GM23338 (cell line): ENCODE data around the gene MRS2. TPM values are rescaled to one million over a fixed set of nuclear protein-coding genes. Genes with fewer than 3 reads are reported as not detected.
A peak's percentile ranks its signal among the peaks of the same experiment; 100 is the strongest.

ENCODE experiments used
- ATAC-seq: fragments of 200-7000 bp; cut with Tn5 transposase; 3 replicates; pipeline ENCODE4 v1.9.1; 2020
- DNase-seq: peaks from one replicate; pipeline ENCODE4 v3.0.0-alpha.2; 2015; ENCODE audit warnings: low spot score
- H2AFZ ChIP-seq: fragments of 200-600 bp; sonication (generic); 2 replicates; pipeline ENCODE4 v1.8.0; 2016; ENCODE audit warnings: antibody characterized with exemption, mild to moderate bottlenecking, moderate library complexity
- H3F3A ChIP-seq: fragments of 200-600 bp; sonication (generic); replicated peaks from 2 replicates; pipeline ENCODE4 v1.8.0; 2017; ENCODE audit warnings: antibody characterized with exemption, mixed run types, low read depth
- H3K27ac ChIP-seq: fragments of 200-600 bp; sonication (generic); 2 replicates; pipeline ENCODE4 v1.6.1; 2016; ENCODE audit warnings: low read depth
- H3K27me3 ChIP-seq: fragments of 200-600 bp; sonication (generic); 2 replicates; pipeline ENCODE4 v1.8.0; 2016; ENCODE audit warnings: mild to moderate bottlenecking, mixed run types, moderate library complexity; ENCODE audit not compliant: insufficient read depth
- H3K36me3 ChIP-seq: fragments of 200-600 bp; sonication (generic); 2 replicates; pipeline ENCODE4 v1.8.0; 2016; ENCODE audit warnings: mild to moderate bottlenecking; ENCODE audit not compliant: insufficient read depth
- H3K4me1 ChIP-seq: fragments of 200-600 bp; sonication (generic); 2 replicates; pipeline ENCODE4 v1.8.0; 2016; ENCODE audit warnings: mild to moderate bottlenecking, moderate library complexity; ENCODE audit not compliant: insufficient read depth
- H3K4me2 ChIP-seq: fragments of 200-600 bp; sonication (generic); 2 replicates; pipeline ENCODE4 v1.7.1; 2017; ENCODE audit warnings: mixed run types
- H3K4me3 ChIP-seq: fragments of 200-600 bp; sonication (generic); 2 replicates; pipeline ENCODE4 v1.6.1; 2016; ENCODE audit warnings: mixed run types
- H3K79me2 ChIP-seq: fragments of 200-600 bp; sonication (generic); replicated peaks from 2 replicates; pipeline ENCODE4 v1.8.0; 2017; ENCODE audit warnings: mild to moderate bottlenecking; ENCODE audit not compliant: insufficient read depth
- H3K9me2 ChIP-seq: fragments of 200-600 bp; sonication (generic); 2 replicates; pipeline ENCODE4 v1.8.0; 2017; ENCODE audit not compliant: insufficient read depth
- H4K20me1 ChIP-seq: fragments of 200-600 bp; sonication (generic); replicated peaks from 2 replicates; pipeline ENCODE4 v1.8.0; 2017; ENCODE audit warnings: mild to moderate bottlenecking; ENCODE audit not compliant: insufficient read depth
- H3K27ac Mint-ChIP-seq: 2 replicates; pipeline ENCODE4 v1.8.0; 2020; ENCODE audit warnings: inconsistent platforms, mild to moderate bottlenecking, moderate library complexity, mixed read lengths
- H3K27me3 Mint-ChIP-seq: 3 replicates; pipeline ENCODE4 v1.8.0; 2022; ENCODE audit warnings: low read depth, mild to moderate bottlenecking, moderate library complexity, mixed read lengths, inconsistent platforms; ENCODE audit not compliant: insufficient read depth, poor library complexity
- H3K36me3 Mint-ChIP-seq: 3 replicates; pipeline ENCODE4 v1.8.0; 2021; ENCODE audit warnings: low read depth, mild to moderate bottlenecking, inconsistent platforms, moderate library complexity, mixed read lengths
- H3K4me1 Mint-ChIP-seq: 3 replicates; pipeline ENCODE4 v1.8.0; 2020; ENCODE audit warnings: mild to moderate bottlenecking, inconsistent platforms, mixed read lengths
- H3K4me3 Mint-ChIP-seq: 3 replicates; pipeline ENCODE4 v1.8.0; 2021; ENCODE audit warnings: moderate library complexity, mild to moderate bottlenecking, inconsistent platforms, mixed read lengths
- H3K9me3 Mint-ChIP-seq: 3 replicates; pipeline ENCODE4 v1.8.0; 2020; ENCODE audit warnings: moderate library complexity, mild to moderate bottlenecking, inconsistent platforms, mixed read lengths
- ETS1 ChIP-seq: IDR thresholded peaks from 2 replicates; pipeline ENCODE4 v1.6.1; 2016; ENCODE audit warnings: antibody characterized with exemption
- EZH2 ChIP-seq: fragments of 200-600 bp; sonication (generic); IDR thresholded peaks from one replicate; pipeline ENCODE4 v1.8.0; 2017; ENCODE audit warnings: antibody characterized with exemption, mild to moderate bottlenecking, low read depth; ENCODE audit not compliant: unreplicated experiment
- JUNB ChIP-seq: IDR thresholded peaks from one replicate; pipeline ENCODE4 v1.6.1; 2016; ENCODE audit warnings: antibody characterized with exemption; ENCODE audit not compliant: unreplicated experiment
- NANOG ChIP-seq: IDR thresholded peaks from 2 replicates; pipeline ENCODE4 v1.6.1; 2016; ENCODE audit warnings: antibody characterized with exemption, borderline replicate concordance
- STAT1 ChIP-seq: IDR thresholded peaks from one replicate; pipeline ENCODE4 v1.6.1; 2016; ENCODE audit warnings: antibody characterized with exemption; ENCODE audit not compliant: unreplicated experiment
- ZNF331 ChIP-seq: fragments of 250-450 bp; sonication (Bioruptor Pico); IDR thresholded peaks from 2 replicates; pipeline ENCODE4 v1.5.0; 2020; ENCODE audit warnings: low read depth, mild to moderate bottlenecking, moderate library complexity
- polyA plus RNA-seq: library from polyadenylated mRNA; unstranded; fragments of >200 nt; fragmentation: Nextera tagmentation; extraction: Ambion mirVana; gene quantifications from 2 replicates; pipeline ENCODE4 v1.2.1, GENCODE V29; 2016
- total RNA-seq: library from RNA; depleted of rRNA; stranded (reverse); fragments of >200 nt; shearing (Covaris generic); gene quantifications from 2 replicates; pipeline ENCODE4 v1.2.3, GENCODE V29; 2014
- TF ChIP-seq, protein P1 (sequence below): IDR thresholded peaks from one replicate; pipeline ENCODE4 v1.6.1; 2018; ENCODE audit warnings: antibody characterized with exemption; ENCODE audit not compliant: unreplicated experiment

Gene MRS2
- total and polyA plus RNA-seq, 2 experiments from 2014 or later: 80.9 to 125 TPM

DNA sequence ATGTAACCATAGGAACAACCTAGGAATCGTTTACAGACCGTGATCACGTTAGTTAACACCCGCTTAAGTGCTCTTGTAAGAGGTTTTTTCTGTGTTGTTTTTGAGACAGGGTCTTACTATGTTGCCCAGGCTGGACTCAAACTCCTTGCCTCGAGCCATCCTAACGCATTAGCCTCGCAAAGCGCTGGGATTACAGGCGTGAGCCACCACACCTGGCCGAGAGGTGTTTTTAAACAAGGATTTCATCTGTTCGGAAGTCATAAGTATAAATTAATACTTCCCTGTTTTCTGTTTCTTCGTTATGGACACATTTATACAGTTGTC, 727 bp downstream of the MRS2 start:
- Histone ChIP-seq H3K4me2 (peak overlapping the region; percentile 83), H3K27ac (peak overlapping the region; percentile 99), H3K27me3 (no peaks in the 10 kb centered on the region), H3K4me1 (peaks cover 35% of the 10 kb centered on the region), H3K4me3 (peak overlapping the region; percentile 77), H3K9me2 (no peaks in the 10 kb centered on the region), H2AFZ (no peak overlapping the region), H3K79me2 (peaks cover 67% of the 10 kb centered on the region), H3F3A (peaks cover 5% of the 10 kb centered on the region; the same call in 1 of the 2 replicates), H4K20me1 (peaks cover 4% of the 10 kb centered on the region), H3K36me3 (peaks cover 8% of the 10 kb centered on the region)
- TF ChIP-seq ZNF331 (CRISPR knock-in tag): no peak
- TF ChIP-seq ETS1: no peak
- TF ChIP-seq EZH2: no peak
- TF ChIP-seq STAT1: no peak
- Mint-ChIP-seq H3K4me1 (peaks cover 47% of the 10 kb centered on the region), H3K36me3 (peaks cover 47% of the 10 kb centered on the region), H3K9me3 (peaks cover 6% of the 10 kb centered on the region; the same call in 1 of the 3 replicates), H3K27me3 (peaks cover 3% of the 10 kb centered on the region), H3K4me3 (peak overlapping the region; percentile 95), H3K27ac (peak overlapping the region; percentile 89)
- ATAC-seq (no peak), DNase-seq (no peak)

- H3K36me3 Mint-ChIP-seq: peaks cover 53% of the 10 kb centered on the region
- peak overlapping the region; percentile 95 for H3K4me3 Mint-ChIP-seq
- H3K4me1 ChIP-seq: peaks cover 28% of the 10 kb centered on the region
- H3K4me3 ChIP-seq: peak overlapping the region; percentile 77
- peak overlapping the region; percentile 42; the same call in 1 of the 2 replicates for H3K27ac Mint-ChIP-seq
- peaks cover 85% of the 10 kb centered on the region for H3K79me2 ChIP-seq
- peak; percentile 22 for DNase-seq
- peak; percentile 94 for TF ChIP-seq NANOG
- TF ChIP-seq JUNB: no peak
- peaks cover 25% of the 10 kb centered on the region for H3K36me3 ChIP-seq
- no peaks in the 10 kb centered on the region for H3F3A ChIP-seq
- no peak for ATAC-seq
- H3K4me2 ChIP-seq: peak overlapping the region; percentile 83
- H3K27ac ChIP-seq: peak overlapping the region; percentile 99
- H3K27me3 Mint-ChIP-seq: no peaks in the 10 kb centered on the region
- H2AFZ ChIP-seq: no peak overlapping the region
- H3K27me3 ChIP-seq: no peaks in the 10 kb centered on the region
- H3K4me1 Mint-ChIP-seq: peaks cover 35% of the 10 kb centered on the region
- peaks cover 20% of the 10 kb centered on the region for H4K20me1 ChIP-seq
- H3K9me3 Mint-ChIP-seq: no peaks in the 10 kb centered on the region
- H3K9me2 ChIP-seq: no peaks in the 10 kb centered on the region
Observed at GRCh38 chr6:24405262-24405661, 2.5 kb downstream of the MRS2 start.

GRCh38 chr6:24408719-24409410, 6.1 kb downstream of the MRS2 start:
- DNase-seq: no peak
- H3K36me3 ChIP-seq: peaks cover 61% of the 10 kb centered on the region

More at GRCh38 chr6:24408719-24409410, 6.1 kb downstream of the MRS2 start:
- Histone ChIP-seq H3K27ac (peak overlapping the region; percentile 1; the same call in 1 of the 2 replicates), H3F3A (no peaks in the 10 kb centered on the region), H3K4me3 (no peak overlapping the region), H4K20me1 (peaks cover 29% of the 10 kb centered on the region), H3K27me3 (no peaks in the 10 kb centered on the region), H3K4me2 (no peak overlapping the region), H3K4me1 (peaks cover 17% of the 10 kb centered on the region), H3K9me2 (no peaks in the 10 kb centered on the region), H2AFZ (no peak overlapping the region), H3K79me2 (peaks cover 89% of the 10 kb centered on the region)
- Mint-ChIP-seq H3K36me3 (peaks cover 74% of the 10 kb centered on the region), H3K4me1 (peaks cover 14% of the 10 kb centered on the region), H3K27ac (no peak overlapping the region), H3K4me3 (no peak overlapping the region), H3K27me3 (no peaks in the 10 kb centered on the region), H3K9me3 (no peaks in the 10 kb centered on the region)
- TF ChIP-seq, protein P1, sequence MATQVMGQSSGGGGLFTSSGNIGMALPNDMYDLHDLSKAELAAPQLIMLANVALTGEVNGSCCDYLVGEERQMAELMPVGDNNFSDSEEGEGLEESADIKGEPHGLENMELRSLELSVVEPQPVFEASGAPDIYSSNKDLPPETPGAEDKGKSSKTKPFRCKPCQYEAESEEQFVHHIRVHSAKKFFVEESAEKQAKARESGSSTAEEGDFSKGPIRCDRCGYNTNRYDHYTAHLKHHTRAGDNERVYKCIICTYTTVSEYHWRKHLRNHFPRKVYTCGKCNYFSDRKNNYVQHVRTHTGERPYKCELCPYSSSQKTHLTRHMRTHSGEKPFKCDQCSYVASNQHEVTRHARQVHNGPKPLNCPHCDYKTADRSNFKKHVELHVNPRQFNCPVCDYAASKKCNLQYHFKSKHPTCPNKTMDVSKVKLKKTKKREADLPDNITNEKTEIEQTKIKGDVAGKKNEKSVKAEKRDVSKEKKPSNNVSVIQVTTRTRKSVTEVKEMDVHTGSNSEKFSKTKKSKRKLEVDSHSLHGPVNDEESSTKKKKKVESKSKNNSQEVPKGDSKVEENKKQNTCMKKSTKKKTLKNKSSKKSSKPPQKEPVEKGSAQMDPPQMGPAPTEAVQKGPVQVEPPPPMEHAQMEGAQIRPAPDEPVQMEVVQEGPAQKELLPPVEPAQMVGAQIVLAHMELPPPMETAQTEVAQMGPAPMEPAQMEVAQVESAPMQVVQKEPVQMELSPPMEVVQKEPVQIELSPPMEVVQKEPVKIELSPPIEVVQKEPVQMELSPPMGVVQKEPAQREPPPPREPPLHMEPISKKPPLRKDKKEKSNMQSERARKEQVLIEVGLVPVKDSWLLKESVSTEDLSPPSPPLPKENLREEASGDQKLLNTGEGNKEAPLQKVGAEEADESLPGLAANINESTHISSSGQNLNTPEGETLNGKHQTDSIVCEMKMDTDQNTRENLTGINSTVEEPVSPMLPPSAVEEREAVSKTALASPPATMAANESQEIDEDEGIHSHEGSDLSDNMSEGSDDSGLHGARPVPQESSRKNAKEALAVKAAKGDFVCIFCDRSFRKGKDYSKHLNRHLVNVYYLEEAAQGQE: no peak
- ATAC-seq: no peak
